Colonic mucosa (tissue), 4 donors: Measurements from ENCODE around the gene THRB. TPM values are rescaled to one million over a fixed set of nuclear protein-coding genes. Genes with fewer than 3 reads are reported as not detected.
"Not testable (repeated sequence)": the region's sequence is repeated elsewhere in the genome, so short reads cannot be mapped to it uniquely, and the experiment has no call there.

ENCODE experiments used
- DNase-seq: peaks from one replicate; pipeline ENCODE4 v3.0.0-alpha.2; 2020
- H3K27ac ChIP-seq: fragments of 200-600 bp; one replicate; pipeline ENCODE4 v1.8.0; 2021
- H3K27me3 ChIP-seq: fragments of 200-600 bp; one replicate; pipeline ENCODE4 v1.8.0; 2021
- H3K36me3 ChIP-seq: fragments of 200-600 bp; one replicate; pipeline ENCODE4 v1.8.0; 2021
- H3K4me1 ChIP-seq: fragments of 200-600 bp; one replicate; pipeline ENCODE4 v1.8.0; 2021; ENCODE audit warnings: mild to moderate bottlenecking
- H3K4me3 ChIP-seq: fragments of 200-600 bp; one replicate; pipeline ENCODE4 v1.8.0; 2021
- H3K9ac ChIP-seq, 2 donors: one replicate each; pipeline ENCODE4 v1.7.0; 2013; ENCODE audit warnings: control low read depth in 2 of 2, low read depth in 2 of 2, low read length in 2 of 2
- H3K9me3 ChIP-seq: fragments of 200-600 bp; one replicate; pipeline ENCODE4 v1.8.0; 2021
- CTCF ChIP-seq: fragments of 200-600 bp; IDR thresholded peaks from one replicate; pipeline ENCODE4 v1.8.0; 2022; ENCODE audit warnings: antibody characterized with exemption, mild to moderate bottlenecking
- intact Hi-C: fragments of 100-400 bp; cut with DNase I; formaldehyde crosslinking; loops from one replicate; pipeline ENCODE4 v1.14.1; 2022
- total RNA-seq, 2 donors: library from RNA; stranded (reverse); fragmentation: NEBNext Ultra II Directional in 1 of 2; extraction: Animal tissue kit (Norgen Biotek cat#: 25700) in 1 of 2; gene quantifications; one replicate each; pipeline ENCODE4 v1.2.1, GENCODE V29; 2021
- donor health status: healthy.
- donor health status: DM: no; HTN: no; CAD: no.
- donor health status: DM: no; HTN: no; CAD: no.

Gene THRB
- total RNA-seq, 2 donors from 2014 or later = 23.3 to 27.6 TPM

DNA sequence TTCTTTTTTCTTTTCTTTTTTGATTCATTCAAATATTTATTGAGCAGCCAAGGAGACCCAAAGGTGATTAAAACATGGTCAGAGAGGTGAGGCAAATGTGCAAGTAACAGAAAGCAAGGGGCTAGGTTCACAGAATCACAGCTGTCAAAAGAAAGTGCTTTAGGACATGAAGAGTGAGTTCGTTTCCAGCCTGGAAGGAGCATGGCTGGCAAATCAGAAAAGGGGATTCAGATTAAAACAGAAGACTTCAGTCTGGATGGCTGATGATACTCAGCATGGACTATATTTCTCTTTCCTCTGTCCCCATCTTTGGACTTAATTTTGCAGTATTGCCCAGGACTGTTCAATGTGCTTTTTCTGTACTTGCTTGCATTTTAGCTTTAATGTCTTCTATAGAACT is 398.4 kb downstream of the THRB start:
- H3K9ac ChIP-seq = no peak overlapping the region
- no peaks in the 10 kb centered on the region for H3K9me3 ChIP-seq

GRCh38 chr3:24094818-24095217 is 399.8 kb downstream of the THRB start:
- H3K27me3 ChIP-seq, intact Hi-C loops, H3K9ac ChIP-seq, H3K9me3 ChIP-seq, H3K27ac ChIP-seq, H3K4me1 ChIP-seq, H3K36me3 ChIP-seq, DNase-seq, H3K4me3 ChIP-seq: not testable (repeated sequence)

More for the DNA sequence above, 398.4 kb downstream of the THRB start:
- no peak for DNase-seq
- TF ChIP-seq CTCF = no peak
- Histone ChIP-seq H3K4me3 (no peak overlapping the region), H3K27me3 (no peaks in the 10 kb centered on the region), H3K27ac (no peak overlapping the region), H3K36me3 (no peaks in the 10 kb centered on the region), H3K4me1 (no peaks in the 10 kb centered on the region)
- intact Hi-C loops = no loop called here

- no peaks in the 10 kb centered on the region for H3K27me3 ChIP-seq
- H3K4me1 ChIP-seq = no peaks in the 10 kb centered on the region
- no peak overlapping the region for H3K4me3 ChIP-seq
- H3K36me3 ChIP-seq = no peaks in the 10 kb centered on the region
- no peak overlapping the region for H3K9ac ChIP-seq
- no peak for DNase-seq
- H3K9me3 ChIP-seq = no peaks in the 10 kb centered on the region
- TF ChIP-seq CTCF = peak; percentile 40
- intact Hi-C loops = no loop called here
- no peak overlapping the region for H3K27ac ChIP-seq
These were observed 405.9 kb downstream of the THRB start for GRCh38 chr3:24088782-24089181.

DNA sequence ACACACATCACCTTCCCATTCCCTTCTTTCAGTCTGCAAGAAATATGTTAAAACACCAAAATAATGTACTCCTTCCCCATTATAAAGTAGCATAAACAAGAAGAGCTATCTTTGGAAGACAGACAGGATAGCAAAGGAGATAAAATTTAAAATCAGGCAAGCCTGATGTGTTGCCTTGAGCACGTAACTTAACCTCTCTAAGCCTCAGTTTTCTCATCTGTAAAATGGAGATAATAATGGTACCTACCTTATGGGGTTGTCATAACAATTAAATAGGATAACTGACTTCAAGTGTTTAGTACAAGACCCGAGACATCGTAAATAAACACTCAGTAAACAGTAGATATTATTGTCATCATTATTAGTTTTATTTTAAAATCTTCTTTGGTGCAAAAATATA is 407.2 kb downstream of the THRB start:
- TF ChIP-seq CTCF = no peak
- intact Hi-C loops = no loop called here
- H3K9ac ChIP-seq = no peak overlapping the region
- no peak overlapping the region for H3K4me3 ChIP-seq
- H3K27ac ChIP-seq = no peak overlapping the region
- no peaks in the 10 kb centered on the region for H3K9me3 ChIP-seq
- no peak for DNase-seq
- H3K36me3 ChIP-seq = no peaks in the 10 kb centered on the region
- no peaks in the 10 kb centered on the region for H3K4me1 ChIP-seq
- H3K27me3 ChIP-seq = no peaks in the 10 kb centered on the region

- no peak for TF ChIP-seq CTCF
- H3K9me3 ChIP-seq = no peaks in the 10 kb centered on the region
- no peak for DNase-seq
- no peak overlapping the region for H3K9ac ChIP-seq
- no peak overlapping the region for H3K27ac ChIP-seq
- no peaks in the 10 kb centered on the region for H3K27me3 ChIP-seq
- intact Hi-C loops = no loop called here
- no peaks in the 10 kb centered on the region for H3K4me1 ChIP-seq
- no peaks in the 10 kb centered on the region for H3K36me3 ChIP-seq
- H3K4me3 ChIP-seq = no peak overlapping the region
These were observed 407.8 kb downstream of the THRB start for GRCh38 chr3:24086617-24087404.

DNA sequence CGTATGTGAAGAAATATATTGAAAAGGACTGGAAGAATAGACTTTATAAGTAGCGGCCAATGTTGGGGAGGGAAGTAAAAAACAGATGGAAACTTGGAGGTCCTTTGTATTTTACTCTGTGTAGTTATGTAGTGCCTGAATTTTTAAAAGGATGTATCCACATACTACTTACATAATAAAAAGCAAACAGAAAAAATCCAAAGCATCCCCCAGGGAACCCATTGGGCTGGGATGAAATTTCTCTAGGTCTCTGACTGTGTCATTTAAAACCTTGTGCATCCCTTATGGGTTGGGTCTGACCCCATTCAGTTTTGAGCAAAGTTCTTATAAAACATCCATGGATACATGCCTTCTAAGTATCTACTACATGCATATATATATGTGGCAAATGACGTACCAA is 408.4 kb downstream of the THRB start:
- no peaks in the 10 kb centered on the region for H3K36me3 ChIP-seq
- H3K4me3 ChIP-seq = no peak overlapping the region
- TF ChIP-seq CTCF = no peak
- H3K9ac ChIP-seq = no peak overlapping the region
- H3K9me3 ChIP-seq = no peaks in the 10 kb centered on the region
- H3K4me1 ChIP-seq = no peaks in the 10 kb centered on the region
- H3K27me3 ChIP-seq = no peaks in the 10 kb centered on the region
- no peak overlapping the region for H3K27ac ChIP-seq
- no peak for DNase-seq
- intact Hi-C loops = no loop called here
